BLaER1 treated with 17β-estradiol and CSF1 and Interleukin-3, amounts not matched to agents 10 nM and 100 nM (cell line): Measurements from ENCODE around the gene LINGO1.

Experiments used
- H3K27ac ChIP-seq, 11 experiments: shearing (Covaris generic); formaldehyde crosslinking; 2 replicates each; pipeline ENCODE4 v1.8.1; 2022
- H3K27me3 ChIP-seq, 11 experiments: shearing (Covaris generic); formaldehyde crosslinking; 2 replicates each; pipeline ENCODE4 v1.8.1; 2022
- H3K36me3 ChIP-seq, 11 experiments: shearing (Covaris generic); formaldehyde crosslinking; 2 replicates each; pipeline ENCODE4 v1.8.1; 2022
- H3K4me1 ChIP-seq, 10 experiments: shearing (Covaris generic); formaldehyde crosslinking; 2 replicates each; pipeline ENCODE4 v1.8.1; 2022
- H3K4me2 ChIP-seq, 11 experiments: shearing (Covaris generic); formaldehyde crosslinking; 2 replicates each; pipeline ENCODE4 v1.8.1; 2022
- H3K4me3 ChIP-seq, 10 experiments: shearing (Covaris generic); formaldehyde crosslinking; 2 replicates each; pipeline ENCODE4 v1.8.1; 2022
- H3K9ac ChIP-seq, 11 experiments: shearing (Covaris generic); formaldehyde crosslinking; 2 replicates each; pipeline ENCODE4 v1.8.1; 2022
- H3K9me3 ChIP-seq, 11 experiments: shearing (Covaris generic); formaldehyde crosslinking; replicated peaks in 1 of 11; 2 replicates each; pipeline ENCODE4 v1.8.1; 2022
- H4K20me1 ChIP-seq, 11 experiments: shearing (Covaris generic); formaldehyde crosslinking; 2 replicates each; pipeline ENCODE4 v1.8.1; 2022
- Cebpa-rat ChIP-seq, 11 experiments: shearing (Covaris generic); IDR thresholded peaks; 2 replicates each; pipeline ENCODE4 v1.8.1; 2022

Gene LINGO1

DNA sequence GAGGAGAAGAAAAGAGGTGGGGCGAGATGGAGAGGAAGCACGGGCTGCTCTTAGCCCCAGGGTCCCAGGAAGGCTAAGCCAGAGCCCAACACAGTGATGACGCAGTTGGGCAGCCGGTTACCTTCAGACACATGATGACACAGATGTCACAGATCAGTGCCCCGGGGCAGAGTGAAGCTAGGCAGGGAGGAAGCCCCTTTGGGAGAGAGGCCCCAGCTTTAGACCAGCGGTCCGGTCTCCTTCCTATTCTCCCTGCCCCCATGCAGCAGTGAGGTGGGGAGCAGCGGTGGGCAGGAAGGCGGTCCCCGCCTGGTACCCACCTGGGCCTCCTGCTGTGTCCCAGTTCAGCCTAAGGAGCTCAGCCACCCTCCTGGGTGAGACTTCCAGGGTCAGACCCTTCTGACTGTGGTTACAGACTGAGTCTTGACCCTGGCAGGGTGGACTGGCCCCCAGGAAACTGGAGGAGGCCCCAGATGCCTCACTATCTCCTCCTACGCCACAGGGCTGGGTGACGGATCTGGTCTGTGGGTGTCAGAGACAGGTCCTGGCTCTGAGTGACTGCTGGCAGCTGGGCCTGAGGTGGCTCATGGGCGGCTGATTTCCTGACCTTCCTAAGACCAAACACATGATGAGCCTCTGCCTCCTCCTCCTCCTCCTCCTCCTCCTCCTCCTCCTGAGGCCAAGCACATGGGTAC, 38.8 kb upstream of the LINGO1 start:
- TF ChIP-seq Cebpa-rat (IDR thresholded peaks at IDR 0.05) = no peak
- no peaks in the 10 kb centered on the region for H4K20me1 ChIP-seq
- peak overlapping the region in 6 of 11 experiments; percentile 21 to 59 (median 44); a peak in 10 of 22 replicates for H3K9ac ChIP-seq
- no peaks in the 10 kb centered on the region for H3K9me3 ChIP-seq
- H3K27ac ChIP-seq = peak overlapping the region in 6 of 11 experiments; percentile 43 to 68 (median 57); a peak in 12 of 22 replicates
- no peaks in the 10 kb centered on the region for H3K27me3 ChIP-seq
- no peak overlapping the region for H3K4me3 ChIP-seq
- no peaks in the 10 kb centered on the region for H3K36me3 ChIP-seq
- peaks cover 14 to 60% (median 47%) of the 10 kb centered on the region in 10 experiments for H3K4me1 ChIP-seq
- peak overlapping the region; percentile 47 to 95 (median 82) for H3K4me2 ChIP-seq

DNA sequence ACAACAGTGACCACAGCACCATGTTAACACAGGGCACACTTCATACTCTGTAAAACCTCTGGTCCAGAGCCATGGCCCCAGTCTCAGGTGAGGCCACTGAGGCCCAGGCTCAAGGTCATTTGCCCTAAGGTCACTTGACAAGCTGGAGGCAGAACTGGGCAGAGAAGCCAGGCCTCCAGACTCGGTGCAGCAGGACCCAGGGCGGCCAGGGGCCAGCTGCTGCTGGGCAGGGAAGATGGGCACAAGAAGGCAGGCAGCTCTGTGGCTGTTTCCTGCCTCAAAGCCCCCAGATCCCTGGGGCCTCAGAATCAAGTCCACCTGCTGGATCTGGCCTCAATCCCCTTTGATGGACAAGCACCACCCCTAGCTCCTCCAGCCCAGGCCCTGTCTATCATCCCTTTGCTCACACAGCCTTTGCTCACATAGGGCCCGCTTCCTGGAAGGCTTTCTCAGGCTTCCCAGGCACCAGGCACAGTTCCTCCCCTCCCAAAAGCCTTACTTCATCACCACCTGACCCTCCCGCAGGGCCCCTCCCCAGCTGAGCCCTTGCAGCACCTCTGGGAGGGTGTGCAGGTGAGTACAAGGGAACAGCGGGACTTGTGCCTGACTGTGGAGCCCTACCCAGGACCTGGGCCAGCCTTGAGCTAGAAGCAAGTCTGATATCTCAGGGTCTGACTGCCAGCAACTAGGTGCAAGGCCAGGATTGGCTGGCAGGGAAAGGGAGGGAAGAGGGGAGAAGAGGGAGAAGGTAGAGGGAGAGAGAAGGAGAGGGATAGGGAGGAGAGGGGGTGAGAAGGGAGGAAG, 38.0 kb upstream of the LINGO1 start:
- Histone ChIP-seq H3K27ac (peak overlapping the region in 4 of 11 experiments; percentile 56 to 68 (median 60); a peak in 6 of 22 replicates), H4K20me1 (no peaks in the 10 kb centered on the region), H3K27me3 (no peaks in the 10 kb centered on the region), H3K9me3 (no peaks in the 10 kb centered on the region), H3K4me3 (no peak overlapping the region; a peak in 1 of 20 replicates), H3K9ac (peak overlapping the region in 5 of 11 experiments; percentile 21 to 59 (median 50); a peak in 6 of 22 replicates), H3K36me3 (no peaks in the 10 kb centered on the region), H3K4me1 (peaks cover 14 to 67% (median 52%) of the 10 kb centered on the region in 10 experiments), H3K4me2 (peak overlapping the region; percentile 47 to 95 (median 82))
- TF ChIP-seq Cebpa-rat (IDR thresholded peaks at IDR 0.05) = no peak

DNA sequence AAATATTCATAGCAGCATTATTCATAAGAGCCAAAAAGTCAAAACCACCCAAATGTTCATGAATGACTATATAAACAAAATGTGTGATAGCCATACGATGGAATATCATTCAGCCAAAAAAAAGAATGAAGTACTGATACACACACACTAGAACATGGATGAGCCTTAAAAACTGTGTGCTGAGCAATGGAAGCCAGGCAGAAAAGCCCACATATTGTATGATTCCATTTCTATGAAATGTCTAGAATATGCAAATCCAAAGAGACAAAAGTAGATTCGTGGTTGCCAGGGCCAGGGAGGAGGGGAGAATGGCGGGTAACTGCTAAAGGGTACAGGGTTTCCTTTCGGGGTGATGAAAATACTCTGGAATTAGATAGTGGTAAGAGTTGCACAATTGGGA, 37.2 kb upstream of the LINGO1 start:
- Histone ChIP-seq H3K4me2 (peak overlapping the region in 10 of 11 experiments; percentile 62 to 95 (median 82); a peak in 17 of 22 replicates), H4K20me1 (no peaks in the 10 kb centered on the region), H3K27me3 (no peaks in the 10 kb centered on the region), H3K4me3 (no peak overlapping the region), H3K9ac (no peak overlapping the region), H3K9me3 (no peaks in the 10 kb centered on the region), H3K36me3 (no peaks in the 10 kb centered on the region), H3K27ac (no peak overlapping the region), H3K4me1 (peaks cover 14 to 76% (median 56%) of the 10 kb centered on the region in 10 experiments)
- TF ChIP-seq Cebpa-rat (IDR thresholded peaks at IDR 0.05) = no peak

DNA sequence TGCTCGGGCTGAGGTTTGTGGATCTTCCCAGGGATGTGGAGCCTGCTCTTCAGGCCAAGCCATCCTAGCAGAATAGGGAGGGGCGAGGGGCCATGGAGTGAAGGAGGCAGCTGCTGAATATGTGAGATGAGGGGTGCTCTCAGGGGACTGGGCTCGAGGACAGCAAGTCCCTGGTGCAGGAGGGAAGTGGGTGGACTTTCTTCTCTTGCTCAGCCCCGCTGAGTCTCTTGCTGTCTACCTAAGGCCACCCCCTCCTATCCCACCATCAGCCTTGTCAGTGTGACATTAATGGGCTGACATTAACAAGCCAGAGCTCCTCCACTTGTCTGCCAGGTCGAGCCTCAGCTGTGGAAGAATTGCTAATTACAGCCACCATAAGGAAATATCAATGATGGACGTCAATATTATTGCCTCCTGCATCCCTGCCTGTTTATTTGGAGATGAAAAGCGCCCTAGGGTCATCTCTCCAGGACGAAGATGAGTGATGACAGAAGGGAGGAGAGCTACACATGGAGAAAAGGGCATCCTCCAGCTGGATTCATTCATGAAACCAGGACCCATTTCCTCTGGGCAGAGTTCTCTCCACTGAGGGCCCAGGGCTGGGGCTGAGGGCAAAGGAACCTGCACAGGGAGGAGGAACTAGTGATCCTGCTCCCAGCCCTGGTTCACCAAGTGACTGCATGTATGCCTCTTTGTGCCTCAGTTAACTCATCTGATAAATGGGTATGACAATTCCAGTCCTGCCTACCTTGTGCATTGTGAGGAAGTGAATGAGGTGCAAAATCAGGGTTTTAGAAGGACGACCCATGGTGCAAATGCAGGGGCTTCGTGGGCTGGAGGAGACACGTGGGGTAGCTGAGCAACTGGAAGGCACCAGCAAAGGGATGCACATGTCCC, 34.9 kb upstream of the LINGO1 start:
- peak overlapping the region in 7 of 11 experiments; percentile 28 to 86 (median 80); a peak in 11 of 22 replicates for H3K4me2 ChIP-seq
- H3K27ac ChIP-seq = no peak overlapping the region
- H3K9me3 ChIP-seq = no peaks in the 10 kb centered on the region
- no peak for TF ChIP-seq Cebpa-rat (IDR thresholded peaks at IDR 0.05)
- no peak overlapping the region for H3K4me3 ChIP-seq
- H3K9ac ChIP-seq = no peak overlapping the region
- H3K4me1 ChIP-seq = peaks cover 28 to 98% (median 77%) of the 10 kb centered on the region in 10 experiments
- H3K27me3 ChIP-seq = no peaks in the 10 kb centered on the region
- H4K20me1 ChIP-seq = no peaks in the 10 kb centered on the region
- no peaks in the 10 kb centered on the region for H3K36me3 ChIP-seq

DNA sequence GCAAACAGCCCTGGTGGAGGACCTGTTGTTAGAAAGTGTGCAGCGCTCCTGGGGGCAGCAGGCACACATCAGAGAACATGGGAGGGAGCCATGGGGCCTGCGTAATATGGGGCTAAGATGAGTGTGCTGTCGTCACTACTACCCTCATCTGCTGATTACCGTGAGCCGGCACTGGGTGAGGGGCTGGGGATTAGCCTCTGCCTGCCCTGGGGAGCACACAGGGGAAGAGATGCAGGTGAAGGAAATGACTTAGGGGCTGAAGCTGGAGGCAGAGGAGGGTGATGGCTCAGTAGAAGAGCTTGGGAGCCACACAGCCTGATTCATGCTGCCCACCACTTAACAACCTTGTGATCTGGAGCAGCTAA, 33.6 kb upstream of the LINGO1 start:
- no peak overlapping the region for H3K4me3 ChIP-seq
- H3K9ac ChIP-seq = no peak overlapping the region
- H3K36me3 ChIP-seq = no peaks in the 10 kb centered on the region
- H3K27me3 ChIP-seq = no peaks in the 10 kb centered on the region
- no peak overlapping the region for H3K27ac ChIP-seq
- TF ChIP-seq Cebpa-rat (IDR thresholded peaks at IDR 0.05) = no peak
- H3K4me1 ChIP-seq = peaks cover 30 to 100% (median 84%) of the 10 kb centered on the region in 10 experiments
- H3K4me2 ChIP-seq = peak overlapping the region in 1 of 11 experiments; percentile 10; a peak in 1 of 22 replicates
- no peaks in the 10 kb centered on the region for H3K9me3 ChIP-seq
- H4K20me1 ChIP-seq = no peaks in the 10 kb centered on the region

DNA sequence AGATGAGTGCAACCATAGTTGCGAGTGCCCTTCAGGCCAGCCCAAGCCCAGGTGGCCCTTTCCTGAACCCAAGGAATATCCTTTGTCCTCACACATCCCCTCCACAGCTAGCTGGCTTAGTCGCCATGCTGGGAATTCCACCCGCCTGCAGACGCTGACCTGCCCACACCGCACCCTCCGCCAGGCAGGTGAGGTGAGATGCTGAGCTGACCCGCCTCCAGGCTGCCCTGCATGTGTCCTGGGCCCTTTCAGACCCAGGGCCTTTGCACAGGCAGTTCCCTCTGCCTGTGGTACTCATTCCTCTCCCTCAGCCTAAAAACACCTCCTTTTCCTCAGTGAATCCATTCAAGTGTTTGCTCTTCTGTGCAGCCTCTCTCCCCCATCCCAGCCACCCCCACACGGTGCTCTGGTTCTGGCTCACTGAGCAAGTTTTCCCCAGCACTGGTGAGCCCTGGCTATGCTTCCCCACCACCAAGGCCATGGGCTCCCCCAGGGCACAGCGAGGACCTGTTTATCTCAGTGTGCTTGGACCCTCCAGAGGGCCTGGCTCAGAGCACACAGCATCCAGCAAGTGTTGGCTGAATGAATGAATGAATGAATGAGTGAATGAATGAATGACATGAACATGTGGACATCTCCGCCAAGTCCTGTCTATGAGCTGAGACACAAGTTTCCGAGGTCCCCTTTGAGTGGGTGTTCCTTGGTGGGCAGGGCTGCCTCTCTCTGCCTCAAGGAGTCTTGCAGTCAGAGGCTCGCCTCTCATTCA, 33.0 kb upstream of the LINGO1 start:
- TF ChIP-seq Cebpa-rat (IDR thresholded peaks at IDR 0.05) = no peak
- H3K4me2 ChIP-seq = peak overlapping the region in 3 of 11 experiments; percentile 12 to 73 (median 22); a peak in 3 of 22 replicates
- H3K4me1 ChIP-seq = peaks cover 24 to 100% (median 82%) of the 10 kb centered on the region in 10 experiments
- no peaks in the 10 kb centered on the region for H3K27me3 ChIP-seq
- no peaks in the 10 kb centered on the region for H3K9me3 ChIP-seq
- H4K20me1 ChIP-seq = no peaks in the 10 kb centered on the region
- no peak overlapping the region for H3K4me3 ChIP-seq
- no peak overlapping the region for H3K27ac ChIP-seq
- no peak overlapping the region for H3K9ac ChIP-seq
- no peaks in the 10 kb centered on the region for H3K36me3 ChIP-seq

DNA sequence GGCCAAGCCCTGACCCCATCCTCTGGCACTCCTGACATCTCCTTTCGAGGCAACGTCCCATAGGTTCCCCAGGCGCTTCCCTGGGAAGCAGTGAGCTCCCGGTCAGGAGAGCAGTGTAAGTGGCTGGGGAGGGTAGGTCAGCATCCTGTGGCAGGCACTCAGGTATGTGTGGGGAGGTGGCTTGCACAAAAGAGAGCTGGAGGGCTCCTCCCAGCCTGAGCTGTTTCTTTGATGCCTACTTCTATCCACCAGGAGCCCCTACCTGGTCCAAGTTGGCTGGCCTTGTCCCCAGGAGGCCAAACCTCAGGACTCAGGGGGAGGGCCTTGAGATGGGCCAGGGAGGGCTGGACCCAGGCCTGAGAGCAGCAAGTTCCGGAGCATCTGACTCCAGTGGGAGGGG, 31.7 kb upstream of the LINGO1 start:
- Histone ChIP-seq H3K4me1 (peaks cover 20 to 98% (median 80%) of the 10 kb centered on the region in 10 experiments), H3K27ac (no peak overlapping the region)

DNA sequence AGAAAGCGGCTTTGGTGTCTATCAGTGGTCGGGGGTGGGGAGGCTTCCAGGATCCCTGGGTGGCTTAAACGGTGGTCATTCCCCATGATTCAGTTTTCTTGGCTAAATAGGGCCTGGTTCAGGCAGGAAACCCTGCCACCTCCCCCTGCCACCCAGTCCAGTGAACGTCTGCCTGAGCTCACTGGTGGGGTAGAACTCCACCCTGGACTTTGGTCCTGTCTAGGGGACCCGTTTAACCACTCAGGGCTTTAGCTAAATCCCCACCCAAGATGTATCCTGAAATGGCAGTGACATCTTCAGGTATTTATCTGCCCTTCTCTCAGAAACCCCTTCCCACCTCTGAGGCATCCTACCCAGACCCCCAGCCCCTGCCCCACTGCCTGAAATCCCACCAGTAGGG, 30.5 kb upstream of the LINGO1 start:
- H3K4me3 ChIP-seq = no peak overlapping the region
- H4K20me1 ChIP-seq = no peaks in the 10 kb centered on the region; a peak in 1 of 22 replicates
- no peaks in the 10 kb centered on the region for H3K9me3 ChIP-seq
- peaks cover 20 to 98% (median 78%) of the 10 kb centered on the region in 10 experiments for H3K4me1 ChIP-seq
- peak overlapping the region; percentile 4 to 82 (median 70); a peak in 20 of 22 replicates for H3K4me2 ChIP-seq
- H3K27me3 ChIP-seq = no peaks in the 10 kb centered on the region
- no peaks in the 10 kb centered on the region for H3K36me3 ChIP-seq
- H3K9ac ChIP-seq = peak overlapping the region in 1 of 11 experiments; percentile 13; a peak in 2 of 22 replicates
- TF ChIP-seq Cebpa-rat (IDR thresholded peaks at IDR 0.05) = no peak
- peak overlapping the region in 1 of 11 experiments; percentile 9; a peak in 1 of 22 replicates for H3K27ac ChIP-seq

More for the DNA sequence above, 31.7 kb upstream of the LINGO1 start:
- H3K36me3 ChIP-seq = no peaks in the 10 kb centered on the region
- H3K27me3 ChIP-seq = no peaks in the 10 kb centered on the region
- H4K20me1 ChIP-seq = no peaks in the 10 kb centered on the region
- no peak for TF ChIP-seq Cebpa-rat (IDR thresholded peaks at IDR 0.05)
- no peaks in the 10 kb centered on the region for H3K9me3 ChIP-seq
- peak overlapping the region in 5 of 11 experiments; percentile 7 to 78 (median 22); a peak in 7 of 22 replicates for H3K4me2 ChIP-seq
- no peak overlapping the region for H3K4me3 ChIP-seq
- peak overlapping the region in 1 of 11 experiments; percentile 15; a peak in 1 of 22 replicates for H3K9ac ChIP-seq
